Fibroblast of skin of back (primary cell): Measurements from ENCODE around the gene XKR7.
"Not testable (repeated sequence)": the region's sequence is repeated elsewhere in the genome, so short reads cannot be mapped to it uniquely, and the experiment has no call there.

Source experiments
- DNase-seq: peaks from one replicate; pipeline ENCODE4 v3.0.0-alpha.2; 2013

Gene XKR7

GRCh38 chr20:32017711-32018251, 49.8 kb downstream of the XKR7 start:
- DNase-seq = no peak

GRCh38 chr20:32018269-32019155, 50.6 kb downstream of the XKR7 start:
- DNase-seq = no peak

DNA sequence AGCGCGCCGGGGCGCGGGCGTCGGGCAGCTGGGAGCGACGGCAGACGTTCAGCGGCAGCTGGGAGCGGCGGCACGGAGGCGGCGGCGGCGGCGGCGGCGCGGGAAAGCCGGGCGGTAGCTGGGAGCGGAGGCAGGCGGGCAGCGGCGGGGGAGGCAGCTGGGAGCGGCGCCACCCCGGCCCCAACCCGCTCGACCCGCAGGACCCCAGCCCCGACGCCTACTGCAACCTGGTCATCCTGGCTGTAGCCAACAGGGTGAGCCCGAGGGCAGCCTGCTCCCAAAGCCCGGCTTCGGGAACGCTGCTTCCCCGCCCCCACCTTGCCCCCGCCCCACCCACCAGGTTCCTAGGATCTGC, 51.2 kb downstream of the XKR7 start:
- DNase-seq = no peak

- DNase-seq = no peak
Measured at GRCh38 chr20:32019563-32020463, 51.9 kb downstream of the XKR7 start.

DNA sequence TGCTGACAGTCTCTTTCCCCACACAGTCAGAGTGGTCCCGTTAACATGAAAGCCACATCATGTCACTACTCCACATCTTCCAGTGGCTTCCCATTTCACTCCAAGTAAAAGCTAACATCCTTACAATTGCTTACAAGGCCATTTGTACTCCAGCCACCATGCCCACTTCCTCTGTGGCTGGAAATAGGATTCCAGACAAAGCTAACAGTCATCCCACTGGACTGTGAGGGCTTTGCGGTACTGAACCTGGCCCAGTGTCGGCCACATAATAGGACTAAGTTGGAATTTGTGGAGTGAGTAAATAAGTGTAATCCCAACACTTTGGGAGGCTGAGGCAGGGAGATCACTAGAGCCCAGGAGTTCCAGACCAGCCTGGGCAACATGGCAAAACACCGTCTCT, 53.1 kb downstream of the XKR7 start:
- DNase-seq = no peak

DNA sequence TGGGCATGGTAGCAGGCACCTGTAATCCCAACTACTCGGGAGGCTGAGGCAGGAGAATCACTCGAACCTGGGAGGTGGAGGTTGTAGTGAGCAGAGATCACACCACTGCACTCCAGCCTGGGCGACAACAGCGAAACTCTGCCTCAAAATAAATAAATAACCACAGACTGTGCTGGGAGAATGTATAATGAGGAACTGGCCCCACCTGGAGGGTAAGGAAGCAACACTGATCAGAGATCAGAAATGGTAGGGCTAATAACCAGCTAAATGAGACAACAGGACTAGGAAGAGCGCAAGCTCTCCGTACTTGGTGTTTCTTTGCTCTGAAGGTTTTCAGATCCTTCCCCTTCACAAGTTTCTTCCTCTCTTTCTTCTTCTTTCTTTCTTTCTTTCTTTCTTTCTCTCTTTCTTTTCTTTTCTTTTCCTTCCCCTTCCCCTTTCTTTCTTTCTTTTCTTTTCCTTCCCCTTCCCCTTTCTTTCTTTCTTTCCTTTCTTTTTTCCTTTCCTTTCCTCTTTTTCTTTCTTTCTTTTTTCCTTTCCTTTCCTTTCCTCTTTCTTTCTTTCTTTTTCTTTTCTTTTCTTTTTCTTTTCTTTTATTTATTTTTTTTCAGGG, 56.8 kb downstream of the XKR7 start:
- no peak for DNase-seq

- no peak for DNase-seq
Measured at GRCh38 chr20:32027643-32028042, 59.7 kb downstream of the XKR7 start.

DNA sequence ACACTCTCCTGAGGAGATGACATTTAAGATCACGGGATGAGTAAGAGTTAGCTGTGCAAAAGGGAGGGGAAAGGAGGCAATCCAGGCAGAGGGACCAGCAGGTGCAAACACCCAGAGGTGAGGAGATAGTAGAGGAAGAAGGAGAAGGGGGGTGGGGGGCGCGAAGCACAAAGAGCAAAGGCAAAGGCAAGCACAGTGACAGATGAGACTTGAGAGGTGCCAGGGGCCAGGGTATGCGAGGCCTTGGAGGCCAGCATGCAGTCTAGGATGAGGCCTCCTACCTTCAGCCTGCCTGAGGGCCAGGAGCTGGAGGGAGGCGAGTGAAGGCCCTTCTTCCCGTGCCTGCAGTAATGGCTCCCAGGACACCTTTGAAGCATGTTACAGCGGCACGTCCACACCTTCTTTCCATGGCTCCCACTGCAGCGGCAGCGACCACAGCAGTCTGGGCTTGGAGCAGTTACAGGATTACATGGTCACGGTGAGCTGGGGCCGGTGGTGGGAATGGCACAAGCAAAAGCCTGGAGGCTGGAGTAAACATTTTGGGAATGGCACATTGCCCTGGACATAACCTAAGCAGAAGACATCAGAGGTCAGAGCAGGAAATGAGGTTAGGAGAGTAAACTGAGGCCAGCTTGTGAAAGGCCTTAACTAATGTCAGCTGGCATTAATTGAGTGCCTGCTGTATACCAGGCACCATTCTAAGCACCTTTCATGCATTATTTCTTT, 60.9 kb downstream of the XKR7 start:
- DNase-seq = no peak

- DNase-seq = no peak
Measured at GRCh38 chr20:32029561-32029960, 61.6 kb downstream of the XKR7 start.

GRCh38 chr20:32031007-32031958, 63.3 kb downstream of the XKR7 start:
- peak; percentile 90 for DNase-seq

DNA sequence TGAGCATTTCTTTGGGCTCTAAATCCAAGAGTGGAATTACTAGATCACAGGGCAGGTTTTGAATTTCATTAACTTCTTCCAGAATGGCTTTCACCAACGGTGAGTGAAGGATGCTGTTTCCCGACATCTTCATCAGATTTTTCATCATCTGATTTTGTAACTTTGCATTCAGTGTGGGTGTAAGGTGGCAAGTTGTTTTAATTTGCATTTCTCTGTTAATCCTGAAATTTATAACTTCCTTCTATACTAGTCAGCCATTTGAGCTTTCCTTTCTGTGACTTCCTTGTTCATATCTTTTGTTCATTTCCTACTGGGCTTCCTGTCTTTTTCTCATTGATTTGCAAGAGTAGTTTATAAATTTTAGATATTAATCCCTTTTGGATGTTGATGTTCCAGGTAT, 65.4 kb downstream of the XKR7 start:
- DNase-seq = no peak

- not testable (repeated sequence) for DNase-seq
Measured at GRCh38 chr20:32033721-32034120, 65.8 kb downstream of the XKR7 start.

DNA sequence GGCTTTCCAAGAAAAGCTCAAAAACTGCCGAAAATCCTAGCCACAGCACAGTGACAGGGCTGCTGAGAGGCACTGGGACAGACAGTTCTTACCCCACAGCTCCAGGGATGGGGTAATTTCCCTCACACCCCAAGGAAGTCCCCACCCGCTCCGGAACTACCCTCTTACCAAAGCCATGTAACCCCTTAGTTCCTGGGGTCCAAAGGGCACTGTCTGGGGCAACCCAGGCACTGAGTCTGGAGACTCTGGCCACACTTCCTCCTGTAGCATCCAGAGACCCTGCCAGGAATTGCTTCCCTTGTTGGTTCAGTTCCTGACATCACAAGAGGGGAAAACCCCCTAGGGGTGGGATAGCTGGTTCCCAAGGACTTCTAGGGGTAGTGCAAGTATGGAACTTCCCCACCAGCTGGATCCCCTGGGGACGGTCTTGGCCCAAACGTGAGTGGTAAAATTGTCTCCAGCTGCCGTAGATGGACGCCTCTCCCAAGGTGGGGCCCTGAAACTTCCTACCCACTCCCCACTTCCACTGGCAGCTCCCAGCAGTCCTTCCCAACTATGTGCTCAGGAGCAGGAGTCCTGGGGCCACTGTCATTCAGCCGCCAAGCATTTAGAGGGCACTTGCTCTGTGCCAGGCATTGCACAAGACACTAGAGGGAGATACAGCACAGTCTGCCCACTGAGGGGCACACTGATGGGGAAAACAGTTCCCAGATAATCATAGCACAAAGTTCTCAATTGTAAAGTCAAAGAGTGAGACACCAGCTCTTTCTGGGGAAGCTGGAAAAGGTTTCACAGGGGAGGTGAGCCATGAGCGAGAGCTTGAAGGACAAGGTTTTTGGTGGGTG, 66.9 kb downstream of the XKR7 start:
- DNase-seq = peak; percentile 20

- no peak for DNase-seq
Measured at GRCh38 chr20:32035426-32035779, 67.5 kb downstream of the XKR7 start.

GRCh38 chr20:32036252-32036651, 68.3 kb downstream of the XKR7 start:
- no peak for DNase-seq

- DNase-seq = peak; percentile 46
Measured at GRCh38 chr20:32036716-32037485, 69.0 kb downstream of the XKR7 start.

DNA sequence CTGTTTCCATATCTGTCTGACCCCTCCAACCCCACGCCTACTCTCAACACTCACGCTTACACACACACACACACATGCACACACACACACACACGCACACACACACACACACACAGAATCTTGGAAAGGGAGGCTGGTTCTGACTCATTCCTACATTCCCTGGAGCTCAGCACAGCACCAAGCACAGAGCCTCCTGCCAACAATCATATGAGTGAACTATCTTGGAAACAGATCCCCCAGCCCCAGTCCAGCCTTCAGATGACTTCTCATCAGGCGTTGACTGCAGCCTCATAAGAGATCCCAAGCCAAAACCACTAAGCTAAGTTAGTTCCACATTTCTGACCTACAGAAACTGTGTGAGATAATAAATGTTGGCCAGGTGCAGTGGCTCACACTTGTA, 70.0 kb downstream of the XKR7 start:
- peak; percentile 61 for DNase-seq

- DNase-seq = no peak
Measured at GRCh38 chr20:32040142-32040953, 72.4 kb downstream of the XKR7 start.
